Sigmoid colon (tissue), 7 donors: ENCODE measurements around the gene DGCR2. TPM values are rescaled to one million over a fixed set of nuclear protein-coding genes. Genes with fewer than 3 reads are reported as not detected.

Experiments used
- DNase-seq: peaks from one replicate; pipeline ENCODE4 v3.0.0-alpha.2; 2019
- H3K27ac ChIP-seq, 4 donors: fragments of 200-600 bp; sonication (generic); one replicate each; pipeline ENCODE4 v1.5.1; 2016 to 2019; ENCODE audit warnings: mild to moderate bottlenecking in 1 of 4
- H3K27me3 ChIP-seq, 3 donors: fragments of 200-600 bp; sonication (generic); one replicate each; pipeline ENCODE4 v1.5.1; 2019; ENCODE audit warnings: mild to moderate bottlenecking in 1 of 3
- H3K36me3 ChIP-seq, 4 donors: fragments of 200-600 bp; sonication (generic); one replicate each; pipeline ENCODE4 v1.5.1; 2016 to 2019
- H3K4me1 ChIP-seq, 4 donors: fragments of 200-600 bp; sonication (generic); one replicate each; pipeline ENCODE4 v1.5.1; 2017 to 2019
- H3K4me3 ChIP-seq, 4 donors: fragments of 200-600 bp; sonication (generic); one replicate each; pipeline ENCODE4 v1.5.1; 2017 to 2019; ENCODE audit warnings: mild to moderate bottlenecking in 2 of 4, moderate library complexity in 1 of 4
- H3K9me3 ChIP-seq, 4 donors: fragments of 200-600 bp in 3 of 4; sonication (generic) in 3 of 4; one replicate each; pipeline versions ENCODE4 v1.5.1 to v1.6.1; 2013 to 2019
- CTCF ChIP-seq, 4 experiments: fragments of 450-650 bp in 3 of 4; fragments of 200-600 bp in 1 of 4; IDR thresholded peaks; one replicate each; pipeline ENCODE4 v1.5.1; 2016 to 2019; ENCODE audit warnings: antibody characterized with exemption in 4 of 4, mild to moderate bottlenecking in 3 of 4, moderate library complexity in 2 of 4
- EP300 ChIP-seq, 4 donors: sonication (generic); formaldehyde crosslinking; IDR thresholded peaks; one replicate each; pipeline ENCODE4 v1.6.1; 2017; ENCODE audit warnings: antibody characterized with exemption in 4 of 4
- POLR2A ChIP-seq, 2 donors: fragments of 450-650 bp; IDR thresholded peaks; one replicate each; pipeline ENCODE4 v1.6.1; 2016; ENCODE audit warnings: antibody characterized with exemption in 2 of 2, mild to moderate bottlenecking in 2 of 2, moderate library complexity in 2 of 2
- POLR2AphosphoS5 ChIP-seq, 4 donors: sonication (generic); formaldehyde crosslinking; IDR thresholded peaks; one replicate each; pipeline ENCODE4 v1.6.1; 2017; ENCODE audit warnings: antibody characterized with exemption in 4 of 4
- WGBS, 2 donors: extraction: QIAGEN DNeasy Blood & Tissue Kit; methylation state at CpG; one replicate each; pipeline ENCODE4 v1.1.7; 2013; 5-methylcytosine and 5-hydroxymethylcytosine counted together
- intact Hi-C: fragments of 100-400 bp; cut with DNase I; formaldehyde crosslinking; loops from one replicate; pipeline ENCODE4 v1.15.1; 2023
- polyA plus RNA-seq, 3 donors: library from polyadenylated mRNA; stranded (reverse); fragments of 200-250 nt; gene quantifications; one replicate each; pipeline ENCODE4 v1.2.3, GENCODE V29; 2013
- total RNA-seq, 4 donors: library from RNA; depleted of rRNA; stranded (reverse); fragments of >200 nt; gene quantifications; one replicate each; pipeline ENCODE4 v1.1.0, GENCODE V29; 2016
- donor health status: healthy with polysubstance abuse.
- donor health status: Bipolar disorder and iron deficiency.
- donor health status: healthy.

The DGCR2 gene
- total and polyA plus RNA-seq, 7 donors, result 7.2 to 68.7 (median 31.5) TPM

GRCh38 chr22:19115628-19116027 is 6.6 kb downstream of the DGCR2 start:
- Histone ChIP-seq H3K27me3 (no peaks in the 10 kb centered on the region), H3K4me3 (no peak overlapping the region), H3K4me1 (peaks cover 0 to 61% (median 56%) of the 10 kb centered on the region in 4 donors), H3K36me3 (peaks cover 0 to 4% (median 0%) of the 10 kb centered on the region in 4 donors), H3K9me3 (no peaks in the 10 kb centered on the region), H3K27ac (no peak overlapping the region)
- TF ChIP-seq CTCF (IDR thresholded peaks at IDR 0.05) (no peak), POLR2A (IDR thresholded peaks at IDR 0.05) (no peak), POLR2AphosphoS5 (IDR thresholded peaks at IDR 0.05) (no peak), EP300 (IDR thresholded peaks at IDR 0.05) (no peak)
- DNase-seq, result no peak
- 62 to 81% methylated on average over 4 of the region's 4 CpGs for WGBS, 2 donors
- intact Hi-C loops, result no loop called here

DNA sequence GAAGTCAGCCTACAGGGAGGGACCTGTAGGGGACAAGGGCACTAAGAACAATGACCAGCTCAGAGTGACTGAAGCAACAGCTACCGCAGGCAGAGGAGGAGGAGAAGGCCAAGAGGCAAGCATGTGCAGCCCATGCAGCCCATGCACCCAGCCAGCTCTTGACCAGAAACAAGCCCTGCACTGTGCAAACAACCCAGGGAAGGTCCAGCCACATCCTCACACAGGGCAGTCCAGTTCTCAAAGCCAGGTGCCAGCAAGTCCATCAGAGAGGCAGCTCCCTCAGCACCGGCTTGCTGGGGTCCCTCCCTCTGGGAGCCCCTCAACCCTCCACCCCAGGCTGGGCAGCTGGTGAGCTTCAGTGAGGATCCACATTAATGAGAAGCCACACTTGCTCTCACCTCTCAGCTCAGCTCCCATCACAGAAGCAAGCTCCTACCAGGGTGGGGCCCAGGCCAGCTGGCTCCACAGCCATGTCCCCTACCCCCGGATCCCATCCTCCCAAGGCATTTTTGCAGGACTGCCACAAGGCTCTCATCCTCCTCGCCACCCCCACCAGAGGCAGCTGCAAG is 7.1 kb downstream of the DGCR2 start:
- H3K36me3 ChIP-seq, result peaks cover 0 to 4% (median 0%) of the 10 kb centered on the region in 4 donors
- intact Hi-C loops, result no loop called here
- H3K27ac ChIP-seq, result no peak overlapping the region
- TF ChIP-seq POLR2AphosphoS5 (IDR thresholded peaks at IDR 0.05) (no peak), CTCF (IDR thresholded peaks at IDR 0.05) (no peak), POLR2A (IDR thresholded peaks at IDR 0.05) (no peak), EP300 (IDR thresholded peaks at IDR 0.05) (no peak)
- no peak overlapping the region for H3K4me3 ChIP-seq
- H3K9me3 ChIP-seq, result no peaks in the 10 kb centered on the region
- peaks cover 0 to 58% (median 54%) of the 10 kb centered on the region in 4 donors for H3K4me1 ChIP-seq
- 73 to 93% methylated on average over 4 of the region's 4 CpGs for WGBS, 2 donors
- H3K27me3 ChIP-seq, result no peaks in the 10 kb centered on the region
- DNase-seq, result no peak

DNA sequence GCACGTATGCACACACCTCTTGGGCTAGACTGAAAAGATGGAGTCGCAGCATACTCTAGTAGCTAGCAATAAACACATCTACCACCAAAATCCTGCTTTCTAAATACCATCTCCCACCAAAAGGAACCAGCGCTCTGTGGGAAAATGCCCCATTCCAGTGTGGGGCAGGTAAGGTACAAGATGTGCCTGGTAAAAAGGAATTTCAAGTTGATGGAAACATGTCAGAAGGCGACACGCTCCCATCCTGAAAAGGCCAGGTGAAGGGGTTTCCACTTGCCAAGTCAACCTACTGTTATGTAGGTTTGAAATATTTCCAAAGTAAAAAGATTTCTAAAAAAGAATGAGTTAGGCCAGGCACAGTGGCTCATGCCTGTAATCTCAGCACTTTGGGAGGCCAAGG is 8.8 kb downstream of the DGCR2 start:
- TF ChIP-seq POLR2A (IDR thresholded peaks at IDR 0.05), result no peak
- TF ChIP-seq CTCF (IDR thresholded peaks at IDR 0.05), result no peak
- TF ChIP-seq EP300 (IDR thresholded peaks at IDR 0.05), result no peak
- no peak for TF ChIP-seq POLR2AphosphoS5 (IDR thresholded peaks at IDR 0.05)
- 98% methylated on average over 5 of the region's 5 CpGs for WGBS, 2 donors
- no peaks in the 10 kb centered on the region for H3K9me3 ChIP-seq
- peaks cover 0 to 4% (median 0%) of the 10 kb centered on the region in 4 donors for H3K36me3 ChIP-seq
- H3K4me1 ChIP-seq, result peaks cover 0 to 55% (median 50%) of the 10 kb centered on the region in 4 donors
- H3K27me3 ChIP-seq, result no peaks in the 10 kb centered on the region
- H3K4me3 ChIP-seq, result no peak overlapping the region
- intact Hi-C loops, result no loop called here
- H3K27ac ChIP-seq, result no peak overlapping the region
- no peak for DNase-seq

DNA sequence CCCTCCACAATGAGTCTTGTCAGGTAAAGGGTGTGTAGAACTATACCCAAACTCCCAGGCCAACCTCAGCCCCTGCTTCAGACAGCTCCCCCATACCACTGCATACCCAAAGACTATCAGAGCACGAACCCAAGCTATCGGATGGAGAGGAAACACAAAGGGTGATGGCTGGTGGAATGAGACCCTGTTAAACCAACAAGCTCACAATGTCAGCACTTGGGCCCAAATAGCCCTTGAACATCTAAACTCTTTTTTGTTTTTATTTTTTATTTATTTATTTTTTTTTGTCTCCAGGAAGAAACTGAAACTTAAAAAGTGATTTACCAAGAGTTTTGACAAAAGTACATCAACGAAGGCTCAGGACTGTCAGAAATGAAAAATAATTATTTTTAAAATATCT is 10.6 kb downstream of the DGCR2 start:
- H3K9me3 ChIP-seq, result no peaks in the 10 kb centered on the region
- no peak overlapping the region for H3K27ac ChIP-seq
- no peak for DNase-seq
- 86 to 92% methylated on average over 3 of the region's 3 CpGs for WGBS, 2 donors
- H3K36me3 ChIP-seq, result no peaks in the 10 kb centered on the region
- intact Hi-C loops, result no loop called here
- H3K4me3 ChIP-seq, result no peak overlapping the region
- H3K4me1 ChIP-seq, result peaks cover 0 to 55% (median 50%) of the 10 kb centered on the region in 4 donors
- no peak for TF ChIP-seq POLR2A (IDR thresholded peaks at IDR 0.05)
- H3K27me3 ChIP-seq, result no peaks in the 10 kb centered on the region

DNA sequence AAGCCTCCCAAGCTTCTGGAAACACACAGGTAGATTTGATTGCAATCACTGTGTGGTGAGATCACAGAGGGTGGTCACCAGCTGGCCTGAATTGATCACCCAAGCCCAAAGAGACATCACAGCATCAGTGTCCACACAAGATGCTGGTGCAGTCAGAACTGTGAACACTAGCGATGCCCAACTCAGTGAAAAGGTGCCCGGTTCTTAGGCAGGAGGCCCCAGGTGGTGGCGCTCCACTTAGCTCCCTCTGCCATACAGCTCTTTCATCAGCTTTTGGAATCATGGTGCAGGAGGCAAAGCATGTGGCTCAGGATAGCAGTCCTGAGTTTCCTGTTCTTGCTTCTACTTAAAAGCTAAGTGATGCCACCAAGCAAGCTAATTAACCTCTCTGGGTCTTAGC is 11.1 kb downstream of the DGCR2 start:
- no peak overlapping the region for H3K4me3 ChIP-seq
- no peaks in the 10 kb centered on the region for H3K27me3 ChIP-seq
- no peaks in the 10 kb centered on the region for H3K9me3 ChIP-seq
- 88 to 91% methylated on average over 3 of the region's 3 CpGs for WGBS, 2 donors
- intact Hi-C loops, result no loop called here
- H3K27ac ChIP-seq, result no peak overlapping the region
- H3K4me1 ChIP-seq, result peaks cover 0 to 55% (median 51%) of the 10 kb centered on the region in 4 donors
- no peak for DNase-seq
- no peaks in the 10 kb centered on the region for H3K36me3 ChIP-seq
- TF ChIP-seq POLR2AphosphoS5 (IDR thresholded peaks at IDR 0.05) (no peak), POLR2A (IDR thresholded peaks at IDR 0.05) (no peak), EP300 (IDR thresholded peaks at IDR 0.05) (no peak), CTCF (IDR thresholded peaks at IDR 0.05) (no peak)
